HepG2 (cell line): ENCODE results near the gene PRPF4. TPM values are rescaled to one million over a fixed set of nuclear protein-coding genes. Genes with fewer than 3 reads are reported as not detected.

Experiments
- GABPA ChIP-seq, 2 experiments: IDR thresholded peaks; 2 replicates each; pipeline ENCODE4 v1.6.1; 2011 to 2016; ENCODE audit warnings: low read depth in 2 of 2, low read length in 1 of 2, missing biosample characterization in 1 of 2, missing genetic modification characterization in 1 of 2
- KDM1A ChIP-seq: IDR thresholded peaks from 2 replicates; pipeline ENCODE4 v1.6.1; 2016; ENCODE audit warnings: missing compliant biosample characterization
- MTERF4 ChIP-seq: sonication (generic); formaldehyde crosslinking; IDR thresholded peaks from 2 replicates; pipeline ENCODE4 v1.8.0; 2023; ENCODE audit warnings: mild to moderate bottlenecking, missing genetic modification reagents
- REPIN1 ChIP-seq: sonication (generic); formaldehyde crosslinking; IDR thresholded peaks from 2 replicates; pipeline ENCODE4 v1.8.0; 2022; ENCODE audit warnings: missing genetic modification reagents, low read depth, mild to moderate bottlenecking, borderline replicate concordance
- SNAI1 ChIP-seq: sonication (generic); formaldehyde crosslinking; IDR thresholded peaks from 2 replicates; pipeline ENCODE4 v1.5.0; 2020; ENCODE audit warnings: mild to moderate bottlenecking, missing genetic modification reagents, borderline replicate concordance
- TCF7 ChIP-seq: sonication (generic); IDR thresholded peaks from 2 replicates; pipeline ENCODE4 v1.6.1; 2016; ENCODE audit warnings: antibody characterized with exemption, low read depth
- TEAD3 ChIP-seq: optimal IDR thresholded peaks from 2 replicates; pipeline ENCODE3; 2016; ENCODE audit warnings: borderline replicate concordance
- TERF1 ChIP-seq: sonication (generic); formaldehyde crosslinking; IDR thresholded peaks from 2 replicates; pipeline ENCODE4 v1.8.0; 2022; ENCODE audit warnings: mild to moderate bottlenecking, missing genetic modification reagents, moderate library complexity
- THAP11 ChIP-seq: IDR thresholded peaks from 2 replicates; pipeline ENCODE4 v1.6.1; 2016; ENCODE audit warnings: missing biosample characterization, missing genetic modification reagents
- ZBTB38 ChIP-seq: sonication (generic); formaldehyde crosslinking; IDR thresholded peaks from 2 replicates; pipeline ENCODE4 v1.5.1; 2020; ENCODE audit warnings: mild to moderate bottlenecking, missing genetic modification reagents
- ZBTB8A ChIP-seq: sonication (generic); formaldehyde crosslinking; IDR thresholded peaks from 2 replicates; pipeline ENCODE4 v1.4.0; 2020; ENCODE audit warnings: mild to moderate bottlenecking, low read depth, missing genetic modification reagents, borderline replicate concordance
- ZMYM4 ChIP-seq: sonication (generic); formaldehyde crosslinking; IDR thresholded peaks from 2 replicates; pipeline ENCODE4 v1.8.1; 2023; ENCODE audit warnings: mild to moderate bottlenecking, missing genetic modification reagents
- polyA plus RNA-seq, 8 experiments: library from polyadenylated mRNA; depleted of rRNA in 3 of 8; stranded (reverse) in 7 of 8; unstranded in 1 of 8; fragments of >200 nt; fragmentation: Illumina TruSeq in 4 of 8; extraction: Trizol in 4 of 8; gene quantifications; 2 replicates each; pipeline versions ENCODE4 v1.2.1 to v1.2.3, GENCODE V29; 2011 to 2016; ENCODE audit warnings: low read depth in 4 of 8, missing spikeins in 1 of 8, mixed read lengths in 1 of 8; ENCODE audit not compliant: insufficient read depth in 1 of 8
- total RNA-seq, 5 experiments: library from RNA; depleted of rRNA; stranded (reverse); fragments of >200 nt; fragmentation: Illumina TruSeq; extraction: Trizol; gene quantifications; 2 replicates each; pipeline ENCODE4 v1.2.3, GENCODE V29; 2016; ENCODE audit warnings: low read depth in 1 of 5
- TF ChIP-seq, protein P1 (sequence below): sonication (generic); formaldehyde crosslinking; IDR thresholded peaks from 2 replicates; pipeline ENCODE4 v1.8.0; 2022; ENCODE audit warnings: missing genetic modification reagents, mild to moderate bottlenecking, borderline replicate concordance

The PRPF4 gene
- total and polyA plus RNA-seq, 2 of the 13 experiments (the other 11 are each of a cell fraction or from before 2014, with no cell fraction given), result 10.3 to 49.0 TPM

DNA sequence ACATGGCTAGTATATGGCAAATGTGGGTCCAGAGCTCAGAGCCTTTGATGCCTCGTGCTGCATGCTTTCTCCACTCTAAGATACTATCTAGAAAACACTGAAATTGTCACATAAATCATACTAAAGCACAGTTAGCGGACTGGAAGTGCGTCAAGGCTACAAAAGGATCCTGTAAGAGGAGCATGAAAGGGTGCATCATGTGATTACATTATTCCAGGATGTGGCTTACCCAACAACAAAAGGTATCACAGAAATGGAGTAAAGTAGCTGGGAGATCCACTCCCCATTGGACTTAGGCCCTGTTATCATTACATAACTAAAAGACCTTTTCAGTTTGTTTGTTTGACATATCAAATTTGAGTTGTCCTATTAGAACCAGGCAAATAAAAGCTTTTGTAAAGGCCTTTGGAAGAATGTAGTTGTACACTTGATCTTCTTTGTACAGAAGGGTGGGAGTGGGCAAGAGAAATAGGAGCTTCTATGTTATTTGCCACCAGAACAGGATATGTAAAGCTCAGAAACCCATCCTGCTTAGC lies 47.3 kb upstream of the PRPF4 start (continued):
- TF ChIP-seq TERF1 (CRISPR knock-in tag), result no peak
- TF ChIP-seq KDM1A, result 0 out of 2 replicates have a peak, but pooled peaks have one; percentile 38
- TF ChIP-seq ZBTB8A, result no peak
- TF ChIP-seq REPIN1 (CRISPR knock-in tag), result no peak
- TF ChIP-seq ZBTB38 (CRISPR knock-in tag), result no peak
- TF ChIP-seq ZMYM4 (CRISPR knock-in tag), result peak; percentile 66; the same call in 1 of the 2 replicates
- TF ChIP-seq MTERF4 (CRISPR knock-in tag), result no peak
- no peak for TF ChIP-seq GABPA (IDR thresholded peaks at IDR 0.05; ENCODE audit: low read depth, low read length)
- peak; percentile 61 for TF ChIP-seq GABPA (CRISPR knock-in tag; IDR thresholded peaks at IDR 0.05; ENCODE audit: low read depth)
- TF ChIP-seq SNAI1 (CRISPR knock-in tag), result no peak
- peak; percentile 46 for TF ChIP-seq TCF7
- TF ChIP-seq THAP11, result peak; percentile 46; the same call in 1 of the 2 replicates
- TF ChIP-seq, protein P1, sequence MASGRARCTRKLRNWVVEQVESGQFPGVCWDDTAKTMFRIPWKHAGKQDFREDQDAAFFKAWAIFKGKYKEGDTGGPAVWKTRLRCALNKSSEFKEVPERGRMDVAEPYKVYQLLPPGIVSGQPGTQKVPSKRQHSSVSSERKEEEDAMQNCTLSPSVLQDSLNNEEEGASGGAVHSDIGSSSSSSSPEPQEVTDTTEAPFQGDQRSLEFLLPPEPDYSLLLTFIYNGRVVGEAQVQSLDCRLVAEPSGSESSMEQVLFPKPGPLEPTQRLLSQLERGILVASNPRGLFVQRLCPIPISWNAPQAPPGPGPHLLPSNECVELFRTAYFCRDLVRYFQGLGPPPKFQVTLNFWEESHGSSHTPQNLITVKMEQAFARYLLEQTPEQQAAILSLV (CRISPR knock-in tag), result no peak
- no peak for TF ChIP-seq TEAD3
